Esophagus squamous epithelium (tissue), 5 donors: ENCODE measurements around the gene THADA. TPM values are rescaled to one million over a fixed set of nuclear protein-coding genes. Genes with fewer than 3 reads are reported as not detected.
"Not testable (repeated sequence)": the region's sequence is repeated elsewhere in the genome, so short reads cannot be mapped to it uniquely, and the experiment has no call there.

ENCODE experiments used
- DNase-seq: peaks from one replicate; lab custom pipeline; 2025; lab: John Stamatoyannopoulos, UW
- H3K27ac ChIP-seq, 4 donors: fragments of 200-600 bp; sonication (generic); one replicate each; pipeline ENCODE4 v1.5.1; 2016 to 2019; ENCODE audit warnings: mild to moderate bottlenecking in 1 of 4
- H3K27me3 ChIP-seq, 4 donors: fragments of 200-600 bp; sonication (generic); 1 replicate in 3 of 4; 2 replicates in 1 of 4; pipeline versions ENCODE4 v1.5.1 to v1.6.0; 2017 to 2021; ENCODE audit warnings: antibody characterized with exemption in 1 of 4
- H3K36me3 ChIP-seq, 3 donors: fragments of 200-600 bp; sonication (generic); one replicate each; pipeline ENCODE4 v1.5.1; 2016 to 2019
- H3K4me1 ChIP-seq, 3 donors: fragments of 200-600 bp; sonication (generic); one replicate each; pipeline ENCODE4 v1.5.1; 2017 to 2019
- H3K4me3 ChIP-seq, 4 donors: fragments of 200-600 bp; sonication (generic); 1 replicate in 3 of 4; 2 replicates in 1 of 4; pipeline ENCODE4 v1.5.1; 2016 to 2019; ENCODE audit warnings: mild to moderate bottlenecking in 2 of 4, moderate library complexity in 1 of 4
- H3K9me3 ChIP-seq, 3 donors: fragments of 200-600 bp; sonication (generic); one replicate each; pipeline ENCODE4 v1.5.1; 2016 to 2019
- CTCF ChIP-seq, 6 experiments: fragments of 450-650 bp in 4 of 6; fragments of 200-600 bp in 2 of 6; sonication (generic) in 2 of 6; IDR thresholded peaks; one replicate each; pipeline ENCODE4 v1.5.1; 2016 to 2019; ENCODE audit warnings: antibody characterized with exemption in 6 of 6, mild to moderate bottlenecking in 4 of 6, moderate library complexity in 4 of 6
- POLR2A ChIP-seq, 4 donors: fragments of 450-650 bp; IDR thresholded peaks; one replicate each; pipeline ENCODE4 v1.6.1; 2017; ENCODE audit warnings: antibody characterized with exemption in 4 of 4, mild to moderate bottlenecking in 4 of 4, moderate library complexity in 3 of 4
- WGBS, 2 donors: methylation state at CpG; one replicate each; pipeline ENCODE4 v1.1.5; 2018; 5-methylcytosine and 5-hydroxymethylcytosine counted together
- intact Hi-C: fragments of 100-400 bp; cut with DNase I; formaldehyde crosslinking; loops from one replicate; pipeline ENCODE4 v1.15.0; 2022
- total RNA-seq, 4 donors: library from RNA; depleted of rRNA; stranded (reverse); fragments of >200 nt; gene quantifications; one replicate each; pipeline ENCODE4 v1.1.0, GENCODE V29; 2016
- donor health status: DM: yes; HTN: yes; CAD: no.

The THADA gene
- total RNA-seq, 4 donors from 2014 or later: 14.0 to 32.2 (median 21.0) TPM

DNA sequence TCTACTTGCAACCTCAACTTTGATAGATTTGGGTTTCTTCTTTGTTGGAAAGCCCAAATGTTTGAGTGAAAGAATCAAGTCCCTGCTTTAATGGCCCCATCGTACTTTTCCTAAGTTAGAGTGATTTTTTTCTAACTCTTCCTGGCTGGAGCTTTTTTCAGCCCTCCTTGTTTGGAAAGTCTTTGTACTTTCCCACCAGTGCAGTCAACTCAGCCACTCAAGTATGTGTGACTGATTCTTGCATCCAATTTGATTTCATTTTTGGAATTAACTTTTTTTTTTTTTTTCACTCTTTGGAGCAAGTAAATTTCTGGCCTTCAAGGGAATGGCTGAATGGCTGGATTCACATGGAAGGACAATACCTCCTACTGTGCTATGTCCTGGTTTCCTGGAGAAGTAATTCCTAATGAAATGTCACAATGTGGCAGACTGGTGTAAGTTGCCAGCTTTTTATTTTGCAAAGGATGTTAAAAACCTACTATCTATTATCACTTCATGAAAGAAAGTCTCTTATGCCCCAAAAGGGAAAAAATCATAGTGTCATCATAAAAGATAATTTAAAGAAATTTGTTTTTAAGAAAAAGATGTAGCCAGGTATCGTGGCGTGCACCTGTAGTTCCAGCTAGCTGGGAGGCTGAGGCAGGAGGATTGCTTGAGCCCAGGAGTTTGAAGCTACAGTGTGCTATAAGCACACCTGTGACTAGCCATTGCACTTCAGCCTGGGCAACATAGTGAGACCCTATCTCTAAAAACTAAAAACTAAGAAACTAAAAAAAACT, 293.5 kb downstream of the THADA start:
- Histone ChIP-seq H3K27me3 (no peaks in the 10 kb centered on the region), H3K27ac (peak overlapping the region in 3 of 4 donors; percentile 16 to 87 (median 66)), H3K9me3 (no peaks in the 10 kb centered on the region), H3K4me3 (no peak overlapping the region), H3K36me3 (no peaks in the 10 kb centered on the region), H3K4me1 (peaks cover 8 to 74% (median 51%) of the 10 kb centered on the region in 3 donors)
- DNase-seq: no peak
- intact Hi-C loops: no loop called here
- 86 to 90% methylated on average over 3 of the region's 3 CpGs for WGBS, 2 donors
- no peak for TF ChIP-seq POLR2A (IDR thresholded peaks at IDR 0.05)
- TF ChIP-seq CTCF (IDR thresholded peaks at IDR 0.05): no peak

- Histone ChIP-seq H3K27me3 (no peaks in the 10 kb centered on the region), H3K36me3 (no peaks in the 10 kb centered on the region), H3K4me1 (peaks cover 8 to 60% (median 39%) of the 10 kb centered on the region in 3 donors), H3K4me3 (peak overlapping the region in 1 of 4 donors; percentile 27), H3K9me3 (no peaks in the 10 kb centered on the region), H3K27ac (peak overlapping the region; percentile 23 to 87 (median 56))
- DNase-seq: no peak
- 26 to 46% methylated on average over 12 to 13 of the region's 13 CpGs for WGBS, 2 donors
- TF ChIP-seq POLR2A (IDR thresholded peaks at IDR 0.05): no peak
- intact Hi-C loops: no loop called here
These were observed 294.9 kb downstream of the THADA start for GRCh38 chr2:43300781-43301583.

DNA sequence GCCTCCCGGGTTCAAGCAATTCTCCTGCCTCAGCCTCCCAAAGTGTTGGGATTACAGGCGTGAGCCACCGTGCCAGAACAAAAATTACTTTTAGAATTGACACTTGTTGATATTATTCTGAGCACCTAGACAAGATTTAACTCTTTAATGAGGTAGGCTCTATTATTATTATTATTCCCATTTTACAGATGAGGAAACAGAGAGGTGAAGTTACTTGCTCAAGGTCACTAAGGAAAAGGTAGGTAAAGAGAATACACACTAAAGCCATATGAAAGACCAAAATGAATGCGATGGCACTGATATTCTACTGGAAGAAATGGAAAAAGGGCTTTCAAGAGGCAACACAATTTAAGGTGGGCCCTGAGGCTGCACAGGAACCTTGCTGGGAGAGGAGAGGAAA, 295.6 kb downstream of the THADA start:
- 87 to 91% methylated on average over 4 of the region's 4 CpGs for WGBS, 2 donors
- intact Hi-C loops: no loop called here
- Histone ChIP-seq H3K4me1 (peaks cover 8 to 52% (median 33%) of the 10 kb centered on the region in 3 donors), H3K27ac (peak overlapping the region; percentile 18 to 87 (median 56)), H3K4me3 (no peak overlapping the region), H3K36me3 (no peaks in the 10 kb centered on the region), H3K27me3 (no peaks in the 10 kb centered on the region), H3K9me3 (no peaks in the 10 kb centered on the region)
- DNase-seq: no peak
- TF ChIP-seq CTCF (IDR thresholded peaks at IDR 0.05) (no peak), POLR2A (IDR thresholded peaks at IDR 0.05) (no peak)

DNA sequence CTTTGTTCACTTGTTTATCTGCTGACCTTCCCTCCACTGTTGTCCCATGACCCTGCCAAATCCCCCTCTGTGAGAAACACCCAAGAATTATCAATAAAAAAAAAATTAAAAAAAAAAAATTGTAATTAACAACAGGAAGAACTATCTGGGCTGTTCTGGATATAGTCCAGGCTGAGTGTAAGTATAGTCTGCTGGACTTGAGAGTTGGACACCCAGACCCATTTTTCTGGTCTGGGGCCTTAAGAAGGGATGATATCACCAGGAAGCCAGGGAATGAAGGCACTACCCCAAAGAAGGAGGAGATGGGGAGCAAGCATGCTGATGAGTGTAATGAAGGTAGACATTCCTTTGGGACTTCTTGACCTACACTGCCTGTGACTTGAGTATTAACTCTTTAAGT, 297.3 kb downstream of the THADA start:
- H3K9me3 ChIP-seq: no peaks in the 10 kb centered on the region
- no peak for TF ChIP-seq POLR2A (IDR thresholded peaks at IDR 0.05)
- no peak for TF ChIP-seq CTCF (IDR thresholded peaks at IDR 0.05)
- intact Hi-C loops: no loop called here
- no peak for DNase-seq
- no peak overlapping the region for H3K4me3 ChIP-seq
- peak overlapping the region in 1 of 4 donors; percentile 44 for H3K27ac ChIP-seq
- peaks cover 17 to 49% (median 40%) of the 10 kb centered on the region in 3 donors for H3K4me1 ChIP-seq
- no peaks in the 10 kb centered on the region for H3K27me3 ChIP-seq
- no peaks in the 10 kb centered on the region for H3K36me3 ChIP-seq

- H3K4me1 ChIP-seq: peaks cover 20 to 49% (median 44%) of the 10 kb centered on the region in 3 donors
- H3K27ac ChIP-seq: peak overlapping the region in 1 of 4 donors; percentile 29
- H3K9me3 ChIP-seq, H3K27me3 ChIP-seq, H3K4me3 ChIP-seq, H3K36me3 ChIP-seq, DNase-seq, intact Hi-C loops: not testable (repeated sequence)
- WGBS, 2 donors: no CpG with 5 or more reads among the region's 36 CpGs
These were observed 298.1 kb downstream of the THADA start for GRCh38 chr2:43297740-43298139.
